Right ventricle myocardium inferior (tissue), 1 donor: ENCODE results near the gene CADM1. TPM values are rescaled to one million over a fixed set of nuclear protein-coding genes. Genes with fewer than 3 reads are reported as not detected.

Experiments used
- ATAC-seq: fragments of 200-7000 bp; cut with Tn5 transposase; one replicate; pipeline ENCODE4 v1.9.1; 2020; ENCODE audit warnings: mild to moderate bottlenecking, moderate library complexity
- DNase-seq: peaks from one replicate; pipeline ENCODE4 v3.0.0; 2021; ENCODE audit errors: missing footprints
- intact Hi-C: fragments of 100-400 bp; cut with DNase I; formaldehyde crosslinking; loops from one replicate; pipeline ENCODE4 v1.11.0; 2022
- total RNA-seq: library from RNA; stranded (reverse); fragmentation: NEBNext Ultra II Directional; extraction: Animal tissue kit (Norgen Biotek cat#: 25700); gene quantifications from one replicate; pipeline ENCODE4 v1.2.1, GENCODE V29; 2021
- donor health status: DM: no; HTN: yes; CAD: no; lungs with severe emphysema.

CADM1 gene
- total RNA-seq, 1 donor from 2014 or later = 42.4 TPM

GRCh38 chr11:115459563-115459962 is 44.7 kb downstream of the CADM1 start:
- DNase-seq (no peak), ATAC-seq (no peak)
- intact Hi-C loops = no loop called here

- ATAC-seq (no peak), DNase-seq (no peak)
- intact Hi-C loops = no loop called here
Observed at GRCh38 chr11:115458877-115459276, 45.3 kb downstream of the CADM1 start.

- no peak for DNase-seq
- intact Hi-C loops = no loop called here
- ATAC-seq = no peak
Observed at GRCh38 chr11:115456019-115456418, 48.2 kb downstream of the CADM1 start.

GRCh38 chr11:115455613-115456012 is 48.6 kb downstream of the CADM1 start:
- ATAC-seq = no peak
- intact Hi-C loops = no loop called here

GRCh38 chr11:115454525-115454924 is 49.7 kb downstream of the CADM1 start:
- intact Hi-C loops = no loop called here
- ATAC-seq (no peak), DNase-seq (no peak)

More at GRCh38 chr11:115455613-115456012, 48.6 kb downstream of the CADM1 start:
- no peak for DNase-seq

- DNase-seq (no peak), ATAC-seq (no peak)
- intact Hi-C loops = no loop called here
Observed at GRCh38 chr11:115453693-115454490, 50.3 kb downstream of the CADM1 start.

GRCh38 chr11:115452241-115452640 is 52.0 kb downstream of the CADM1 start:
- intact Hi-C loops = no loop called here
- ATAC-seq (no peak), DNase-seq (no peak)

GRCh38 chr11:115450519-115450918 is 53.7 kb downstream of the CADM1 start:
- DNase-seq = no peak
- ATAC-seq = no peak
- intact Hi-C loops = no loop called here

GRCh38 chr11:115447273-115447864 is 56.8 kb downstream of the CADM1 start:
- intact Hi-C loops = no loop called here
- no peak for ATAC-seq
- DNase-seq = no peak

GRCh38 chr11:115446214-115446613 is 58.0 kb downstream of the CADM1 start:
- ATAC-seq (no peak), DNase-seq (no peak)
- intact Hi-C loops = no loop called here

GRCh38 chr11:115444542-115444941 is 59.7 kb downstream of the CADM1 start:
- intact Hi-C loops = no loop called here
- ATAC-seq (no peak), DNase-seq (no peak)

GRCh38 chr11:115439969-115440540 is 64.2 kb downstream of the CADM1 start:
- no peak for ATAC-seq
- intact Hi-C loops = no loop called here
- no peak for DNase-seq

- ATAC-seq = no peak
- DNase-seq = no peak
- intact Hi-C loops = no loop called here
Observed at GRCh38 chr11:115439385-115439784, 64.8 kb downstream of the CADM1 start.

GRCh38 chr11:115437902-115438575 is 66.2 kb downstream of the CADM1 start:
- no peak for ATAC-seq
- no peak for DNase-seq
- intact Hi-C loops = no loop called here

- no peak for DNase-seq
- ATAC-seq = no peak
- intact Hi-C loops = no loop called here
Observed at GRCh38 chr11:115430345-115430744, 73.9 kb downstream of the CADM1 start.

GRCh38 chr11:115428306-115428705 is 75.9 kb downstream of the CADM1 start:
- intact Hi-C loops = no loop called here
- ATAC-seq (no peak), DNase-seq (no peak)

- DNase-seq = no peak
- intact Hi-C loops = no loop called here
- ATAC-seq = no peak
Observed at GRCh38 chr11:115425816-115426215, 78.4 kb downstream of the CADM1 start.

- intact Hi-C loops = no loop called here
- DNase-seq (no peak), ATAC-seq (no peak)
Observed at GRCh38 chr11:115425250-115425649, 79.0 kb downstream of the CADM1 start.

GRCh38 chr11:115423728-115424459 is 80.3 kb downstream of the CADM1 start:
- DNase-seq (no peak), ATAC-seq (no peak)
- intact Hi-C loops = no loop called here
